ENCODE results near the gene LRP4. TPM values are rescaled to one million over a fixed set of nuclear protein-coding genes. Genes with fewer than 3 reads are reported as not detected.
A peak's percentile ranks its signal among the peaks of the same experiment; 100 is the strongest.

LRP4 gene
- polyA plus RNA-seq, 1 donor from 2014 or later: not detected

DNA sequence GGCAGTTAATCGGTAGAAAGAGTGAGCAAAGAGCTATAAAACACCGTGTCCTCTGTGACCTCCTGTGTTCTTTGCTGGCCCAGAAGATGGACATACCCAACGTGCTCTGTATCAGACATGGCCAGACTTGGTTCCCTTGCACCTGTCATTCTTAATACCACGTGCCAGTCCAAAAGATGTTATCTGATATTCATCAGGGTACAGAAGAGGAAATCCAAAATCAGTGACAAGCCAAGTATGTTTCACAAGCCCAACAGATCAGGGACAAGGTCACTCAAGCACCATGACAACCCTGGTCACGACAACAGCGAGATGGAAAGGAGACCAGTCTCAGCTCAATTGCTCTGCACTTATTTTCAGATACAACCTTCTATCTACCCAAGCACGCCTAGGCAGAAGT is 3.4 kb downstream of the LRP4 start:
- Histone ChIP-seq H3F3A (ENCODE audit: insufficient read depth, low read length, poor library complexity, severe bottlenecking) (no peaks in the 10 kb centered on the region), H4K20me1 (ENCODE audit: insufficient read depth) (no peaks in the 10 kb centered on the region), H2AFZ (ENCODE audit: low read depth, low read length) (no peak overlapping the region), H3K9me2 (ENCODE audit: insufficient read depth, low read length) (no peaks in the 10 kb centered on the region), H3K27me3 (ENCODE audit: insufficient read depth, low read depth, low read length) (peaks cover 37% of the 10 kb centered on the region), H3K4me3 (ENCODE audit: low read length) (no peak overlapping the region), H3K9me3 (ENCODE audit: low read length) (no peaks in the 10 kb centered on the region), H3K27ac (ENCODE audit: low read length) (no peak overlapping the region), H3K4me2 (ENCODE audit: low read length) (no peak overlapping the region), H3K79me2 (replicated peaks; ENCODE audit: insufficient read depth, low read length) (no peaks in the 10 kb centered on the region), H3K9ac (ENCODE audit: low read length) (no peak overlapping the region), H3K36me3 (ENCODE audit: insufficient read depth, low read length) (no peaks in the 10 kb centered on the region)
- TF ChIP-seq TAF1 (IDR thresholded peaks at IDR 0.05; ENCODE audit: low read depth) (no peak), RAD21 (conservative IDR thresholded peaks at IDR 0.05) (no peak)

- Histone ChIP-seq H3K27ac (ENCODE audit: low read length) (no peak overlapping the region), H3K79me2 (replicated peaks; ENCODE audit: insufficient read depth, low read length) (no peaks in the 10 kb centered on the region), H3K27me3 (ENCODE audit: insufficient read depth, low read depth, low read length) (peaks cover 34% of the 10 kb centered on the region), H4K20me1 (ENCODE audit: insufficient read depth) (no peaks in the 10 kb centered on the region), H2AFZ (ENCODE audit: low read depth, low read length) (no peak overlapping the region), H3K9me2 (ENCODE audit: insufficient read depth, low read length) (no peaks in the 10 kb centered on the region), H3K36me3 (ENCODE audit: insufficient read depth, low read length) (no peaks in the 10 kb centered on the region), H3K9me3 (ENCODE audit: low read length) (no peaks in the 10 kb centered on the region), H3K4me2 (ENCODE audit: low read length) (no peak overlapping the region), H3F3A (ENCODE audit: insufficient read depth, low read length, poor library complexity, severe bottlenecking) (no peaks in the 10 kb centered on the region), H3K9ac (ENCODE audit: low read length) (no peak overlapping the region), H3K4me3 (ENCODE audit: low read length) (no peak overlapping the region)
- TF ChIP-seq TAF1 (IDR thresholded peaks at IDR 0.05; ENCODE audit: low read depth) (no peak), POLR2AphosphoS5 (IDR thresholded peaks at IDR 0.05) (no peak), SMC3 (conservative IDR thresholded peaks at IDR 0.05; ENCODE audit: poor library complexity) (no peak), EZH2 (IDR thresholded peaks at IDR 0.05; ENCODE audit: borderline replicate concordance, insufficient read depth, low read length, poor library complexity, severe bottlenecking) (no peak), CTCF (IDR thresholded peaks at IDR 0.05; ENCODE audit: poor library complexity, severe bottlenecking) (no peak), MXI1 (conservative IDR thresholded peaks at IDR 0.05; ENCODE audit: poor library complexity, severe bottlenecking) (no peak)
- TF ChIP-seq, protein P1, sequence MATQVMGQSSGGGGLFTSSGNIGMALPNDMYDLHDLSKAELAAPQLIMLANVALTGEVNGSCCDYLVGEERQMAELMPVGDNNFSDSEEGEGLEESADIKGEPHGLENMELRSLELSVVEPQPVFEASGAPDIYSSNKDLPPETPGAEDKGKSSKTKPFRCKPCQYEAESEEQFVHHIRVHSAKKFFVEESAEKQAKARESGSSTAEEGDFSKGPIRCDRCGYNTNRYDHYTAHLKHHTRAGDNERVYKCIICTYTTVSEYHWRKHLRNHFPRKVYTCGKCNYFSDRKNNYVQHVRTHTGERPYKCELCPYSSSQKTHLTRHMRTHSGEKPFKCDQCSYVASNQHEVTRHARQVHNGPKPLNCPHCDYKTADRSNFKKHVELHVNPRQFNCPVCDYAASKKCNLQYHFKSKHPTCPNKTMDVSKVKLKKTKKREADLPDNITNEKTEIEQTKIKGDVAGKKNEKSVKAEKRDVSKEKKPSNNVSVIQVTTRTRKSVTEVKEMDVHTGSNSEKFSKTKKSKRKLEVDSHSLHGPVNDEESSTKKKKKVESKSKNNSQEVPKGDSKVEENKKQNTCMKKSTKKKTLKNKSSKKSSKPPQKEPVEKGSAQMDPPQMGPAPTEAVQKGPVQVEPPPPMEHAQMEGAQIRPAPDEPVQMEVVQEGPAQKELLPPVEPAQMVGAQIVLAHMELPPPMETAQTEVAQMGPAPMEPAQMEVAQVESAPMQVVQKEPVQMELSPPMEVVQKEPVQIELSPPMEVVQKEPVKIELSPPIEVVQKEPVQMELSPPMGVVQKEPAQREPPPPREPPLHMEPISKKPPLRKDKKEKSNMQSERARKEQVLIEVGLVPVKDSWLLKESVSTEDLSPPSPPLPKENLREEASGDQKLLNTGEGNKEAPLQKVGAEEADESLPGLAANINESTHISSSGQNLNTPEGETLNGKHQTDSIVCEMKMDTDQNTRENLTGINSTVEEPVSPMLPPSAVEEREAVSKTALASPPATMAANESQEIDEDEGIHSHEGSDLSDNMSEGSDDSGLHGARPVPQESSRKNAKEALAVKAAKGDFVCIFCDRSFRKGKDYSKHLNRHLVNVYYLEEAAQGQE (IDR thresholded peaks at IDR 0.05; ENCODE audit: borderline replicate concordance): no peak
Observed at GRCh38 chr11:46914363-46914762, 4.0 kb downstream of the LRP4 start.

GRCh38 chr11:46913484-46913883 is 4.9 kb downstream of the LRP4 start:
- H3K27ac ChIP-seq (ENCODE audit: low read length): peak overlapping the region; percentile 85
- H4K20me1 ChIP-seq (ENCODE audit: insufficient read depth): no peaks in the 10 kb centered on the region
- H3K4me3 ChIP-seq (ENCODE audit: low read length): peak overlapping the region; percentile 60
- peaks cover 26% of the 10 kb centered on the region for H3K27me3 ChIP-seq (ENCODE audit: insufficient read depth, low read depth, low read length)
- H2AFZ ChIP-seq (ENCODE audit: low read depth, low read length): no peak overlapping the region
- H3K4me2 ChIP-seq (ENCODE audit: low read length): no peak overlapping the region
- TF ChIP-seq POLR2AphosphoS5 (IDR thresholded peaks at IDR 0.05): no peak
- TF ChIP-seq, protein P1 (IDR thresholded peaks at IDR 0.05; ENCODE audit: borderline replicate concordance): no peak
- no peak for TF ChIP-seq SMC3 (conservative IDR thresholded peaks at IDR 0.05; ENCODE audit: poor library complexity)
- no peak for TF ChIP-seq EP300 (conservative IDR thresholded peaks at IDR 0.05; ENCODE audit: poor library complexity, severe bottlenecking)
- no peak for TF ChIP-seq TAF1 (IDR thresholded peaks at IDR 0.05; ENCODE audit: low read depth)
- no peaks in the 10 kb centered on the region for H3K9me3 ChIP-seq (ENCODE audit: low read length)
- H3K9me2 ChIP-seq (ENCODE audit: insufficient read depth, low read length): no peaks in the 10 kb centered on the region
- H3K79me2 ChIP-seq (replicated peaks; ENCODE audit: insufficient read depth, low read length): no peaks in the 10 kb centered on the region
- no peaks in the 10 kb centered on the region for H3K36me3 ChIP-seq (ENCODE audit: insufficient read depth, low read length)
- no peaks in the 10 kb centered on the region for H3F3A ChIP-seq (ENCODE audit: insufficient read depth, low read length, poor library complexity, severe bottlenecking)
- peak overlapping the region; percentile 76 for H3K9ac ChIP-seq (ENCODE audit: low read length)
